Measurements from ENCODE around the gene E4F1.
A peak's percentile ranks its signal among the peaks of the same experiment; 100 is the strongest.
"Not testable (repeated sequence)": the region's sequence is repeated elsewhere in the genome, so short reads cannot be mapped to it uniquely, and the experiment has no call there.

The E4F1 gene

DNA sequence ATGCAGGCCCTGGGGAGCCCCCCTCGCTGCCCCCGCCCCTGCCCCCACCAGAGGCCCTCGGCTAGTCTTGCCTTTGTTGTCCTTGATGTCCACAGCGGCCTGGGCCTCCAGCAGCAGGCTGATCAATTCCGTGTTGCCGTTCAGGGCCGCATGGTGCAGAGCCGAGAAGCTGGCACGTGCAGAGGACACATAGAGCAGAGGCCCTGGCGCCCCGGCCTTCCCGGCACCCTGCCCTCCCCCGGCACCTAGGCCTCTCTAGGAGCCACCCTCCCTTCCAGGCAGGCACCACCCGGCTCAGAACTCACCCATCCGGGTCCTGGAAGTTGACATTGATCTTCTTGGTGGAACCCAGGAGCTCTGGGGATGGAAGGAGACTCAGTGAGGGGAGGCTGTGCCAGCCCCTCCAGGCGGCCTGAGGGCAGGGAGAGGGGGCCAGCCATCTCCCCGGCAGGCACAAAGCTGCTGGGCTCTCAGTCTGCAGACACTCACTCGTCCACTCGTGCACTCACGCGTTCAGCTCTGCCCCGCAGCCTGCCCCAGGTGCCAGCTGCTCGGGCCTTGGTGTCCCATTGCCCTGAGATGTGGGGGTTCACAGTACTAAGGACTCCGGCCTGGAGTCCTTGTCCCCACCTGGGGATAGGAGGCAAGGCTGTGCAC lies 33.3 kb upstream of the E4F1 start:
- DNase-seq, result no peak

DNA sequence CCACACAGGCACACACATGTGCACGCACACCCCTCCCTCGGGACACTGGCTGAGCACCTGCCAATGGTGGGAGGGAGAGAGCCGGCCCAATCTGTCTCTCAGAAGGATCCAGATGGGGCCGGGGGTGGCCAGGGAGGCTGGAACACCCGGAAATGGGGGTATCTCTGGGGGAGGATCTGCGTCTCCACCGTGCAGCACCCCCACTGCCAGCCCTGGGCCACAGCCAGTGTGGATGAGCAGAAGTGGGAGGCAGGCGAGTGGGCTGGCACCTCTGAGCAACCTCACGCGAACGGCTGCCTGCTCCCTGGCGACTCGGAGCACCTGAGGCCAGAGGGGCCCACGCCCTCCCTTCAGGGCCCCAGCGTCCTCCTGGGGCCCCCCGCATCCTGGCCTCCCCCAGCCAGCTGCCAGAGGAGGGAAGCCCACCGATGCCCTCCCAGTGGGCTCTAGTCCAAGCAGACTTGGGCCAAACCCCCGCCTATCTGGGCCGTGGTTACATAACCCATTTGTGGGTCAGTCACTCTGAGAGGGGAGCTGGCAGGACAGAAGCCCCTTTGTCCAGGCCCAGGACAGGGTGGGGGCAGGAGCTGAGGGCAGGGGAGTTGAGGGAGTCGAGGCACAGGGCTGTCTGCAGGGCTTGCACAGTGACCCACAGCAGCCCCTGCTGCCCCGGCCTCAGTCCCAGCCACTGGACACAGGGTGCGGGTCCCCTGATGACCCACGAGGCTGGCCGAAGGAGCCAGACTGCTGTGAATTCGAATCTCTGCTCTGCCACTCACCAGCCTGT lies 32.5 kb upstream of the E4F1 start:
- DNase-seq, result no peak

DNA sequence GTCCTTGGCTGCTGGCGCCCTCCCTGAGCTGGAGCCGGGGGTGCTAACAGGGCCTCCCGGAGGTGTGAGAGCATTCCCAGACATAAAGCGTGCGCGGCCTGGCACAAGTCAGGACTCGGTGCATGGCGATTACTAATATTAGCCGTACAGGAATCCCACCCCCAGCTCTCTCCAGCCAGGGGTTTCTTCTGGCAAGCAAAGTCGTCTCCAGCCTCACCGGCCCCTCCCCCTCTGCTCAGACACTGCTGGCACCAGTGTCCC lies 32.0 kb upstream of the E4F1 start:
- DNase-seq, result no peak

DNA sequence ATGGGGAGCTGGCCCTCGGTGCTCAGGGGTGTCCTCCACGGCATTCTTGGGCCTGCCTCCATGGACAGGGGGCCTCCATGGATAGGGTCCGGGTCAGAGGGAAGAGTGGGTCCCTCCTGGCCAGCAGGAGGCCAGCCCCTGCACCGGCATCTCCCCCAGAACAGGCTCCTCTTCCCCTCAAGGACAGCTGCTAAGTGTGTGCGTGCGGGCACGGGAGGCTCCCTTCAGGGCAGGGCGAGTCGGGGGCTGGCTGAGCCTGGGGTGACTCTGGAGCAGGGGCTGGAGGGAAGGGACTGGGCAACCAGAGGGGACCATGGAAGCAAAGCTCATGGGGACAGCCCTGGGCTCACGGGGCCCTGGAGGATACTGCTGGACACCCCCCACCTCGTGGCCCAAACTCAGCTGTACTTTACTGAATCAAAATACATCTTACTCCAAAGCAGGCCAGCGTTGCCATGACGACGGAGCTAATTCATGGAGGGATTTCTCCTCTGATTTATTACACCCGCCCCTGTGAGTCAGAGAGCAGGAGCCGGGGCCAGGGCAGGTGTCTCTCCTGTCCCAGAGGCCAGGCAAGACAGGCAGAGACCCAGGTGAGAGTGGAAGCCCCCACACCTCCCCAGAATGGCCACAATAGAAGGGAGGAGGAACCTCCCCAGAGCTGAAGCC lies 29.1 kb upstream of the E4F1 start:
- no peak for DNase-seq

DNA sequence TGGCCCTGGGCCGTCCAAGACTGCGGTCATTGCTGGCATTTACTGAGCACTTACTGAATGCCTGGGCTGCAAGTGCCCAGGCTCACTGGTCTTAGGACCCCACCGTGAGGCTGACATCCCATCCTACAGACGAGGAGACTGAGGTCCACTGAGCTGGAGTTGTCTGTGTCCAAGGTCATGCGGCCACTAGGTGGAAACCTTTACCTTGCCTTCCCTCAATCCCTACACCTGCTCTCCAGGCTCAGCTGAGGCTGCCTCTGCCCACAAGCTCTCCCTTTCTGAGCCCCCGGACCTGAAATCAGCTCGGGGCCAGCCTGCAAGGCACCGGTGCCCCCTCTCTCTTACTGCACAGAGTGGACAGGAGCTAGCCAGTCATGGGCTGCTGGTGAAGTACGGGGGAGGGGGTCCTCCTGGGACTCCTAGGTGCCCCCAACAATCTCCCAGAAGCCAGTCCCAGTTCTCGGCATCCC lies 28.5 kb upstream of the E4F1 start:
- peak; percentile 66 to 80 for DNase-seq

DNA sequence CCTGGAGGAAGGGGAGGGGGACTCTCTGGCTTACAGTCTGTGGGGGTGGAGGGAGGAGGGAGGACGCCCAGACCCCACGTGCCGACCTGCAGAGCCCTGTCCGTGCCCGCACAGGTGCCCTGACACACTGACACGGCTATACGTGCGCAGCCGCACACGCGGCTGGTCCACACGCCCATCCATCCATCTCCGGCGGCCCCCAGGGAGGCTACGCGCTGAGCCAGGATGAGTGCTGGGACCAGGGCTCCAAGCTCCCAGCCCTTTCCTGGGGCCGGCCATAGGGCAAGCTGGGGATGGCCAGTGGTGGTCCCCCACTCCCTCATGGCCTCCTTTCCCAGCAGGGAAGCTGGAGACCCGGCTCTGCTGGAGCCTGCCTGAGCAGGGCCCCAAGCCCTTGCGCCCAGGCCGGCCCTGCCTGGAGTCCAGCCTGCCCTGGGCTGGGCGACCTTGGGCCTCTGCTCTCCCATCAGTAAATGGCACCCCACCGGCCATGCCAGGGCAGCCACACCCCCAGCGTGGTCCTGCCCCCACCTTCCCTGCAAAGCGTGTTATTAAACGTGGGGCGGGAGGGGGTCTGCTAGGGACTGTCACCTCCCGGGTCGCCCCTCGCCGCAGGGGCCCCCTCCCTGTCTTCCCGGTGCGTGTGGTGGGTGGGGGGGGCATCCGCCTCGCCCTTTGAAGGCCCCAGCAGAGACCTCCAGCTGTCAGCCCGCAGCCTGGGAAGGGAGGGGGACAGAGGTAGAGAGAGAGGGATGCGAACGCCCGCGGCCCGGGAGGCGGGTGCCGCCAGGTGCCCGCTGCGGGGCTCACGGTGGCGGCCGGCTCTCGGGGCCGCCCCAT lies 27.8 kb upstream of the E4F1 start:
- no peak for DNase-seq

DNA sequence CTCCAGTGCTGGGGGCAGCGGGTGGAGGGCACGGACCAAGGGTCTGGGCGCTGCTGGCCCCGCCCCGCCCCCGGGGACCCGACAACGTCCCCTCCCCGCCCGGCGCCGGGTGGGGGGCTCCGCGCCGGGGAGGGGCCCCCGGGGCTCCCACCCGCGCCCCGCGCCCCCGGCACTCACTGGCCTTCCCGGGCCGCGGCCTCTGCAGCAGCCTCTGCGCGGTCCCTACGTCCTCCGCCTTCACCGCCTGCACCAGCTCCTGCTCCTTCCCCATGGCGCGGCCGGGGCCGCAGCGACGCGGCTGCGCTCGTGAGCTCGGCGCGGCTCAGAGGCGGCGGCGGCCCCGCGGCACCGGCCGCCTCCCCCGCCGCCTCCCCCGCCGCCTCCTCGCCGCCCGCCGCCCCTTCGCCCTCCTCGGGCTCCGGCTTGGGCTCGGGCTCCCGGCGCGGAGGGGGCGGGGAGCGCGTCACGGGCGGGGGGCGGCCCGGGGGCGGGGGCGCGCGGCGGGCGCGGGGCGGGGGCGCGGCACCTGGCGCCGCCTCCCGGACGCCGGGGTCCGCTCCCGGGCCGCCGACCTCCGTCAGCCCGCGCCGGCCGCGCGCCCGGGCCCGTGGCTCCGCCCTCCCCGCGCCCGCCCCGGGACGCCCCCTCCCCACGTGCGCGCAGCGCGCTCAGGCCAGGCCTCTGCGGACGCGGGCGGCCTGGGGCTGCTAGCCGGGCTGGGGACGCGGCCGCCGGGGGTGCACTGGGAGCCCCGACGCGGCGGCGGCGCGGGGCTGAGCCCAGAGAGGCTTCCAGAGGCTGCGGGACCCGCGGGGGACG lies 27.0 kb upstream of the E4F1 start, which contains the start of gene CASKIN1:
CASKIN1 (minus strand) TSS at position 444 of the 819 bp plus-strand sequence; CDS start at position 271, 173 bp downstream.
- no peak for DNase-seq

DNA sequence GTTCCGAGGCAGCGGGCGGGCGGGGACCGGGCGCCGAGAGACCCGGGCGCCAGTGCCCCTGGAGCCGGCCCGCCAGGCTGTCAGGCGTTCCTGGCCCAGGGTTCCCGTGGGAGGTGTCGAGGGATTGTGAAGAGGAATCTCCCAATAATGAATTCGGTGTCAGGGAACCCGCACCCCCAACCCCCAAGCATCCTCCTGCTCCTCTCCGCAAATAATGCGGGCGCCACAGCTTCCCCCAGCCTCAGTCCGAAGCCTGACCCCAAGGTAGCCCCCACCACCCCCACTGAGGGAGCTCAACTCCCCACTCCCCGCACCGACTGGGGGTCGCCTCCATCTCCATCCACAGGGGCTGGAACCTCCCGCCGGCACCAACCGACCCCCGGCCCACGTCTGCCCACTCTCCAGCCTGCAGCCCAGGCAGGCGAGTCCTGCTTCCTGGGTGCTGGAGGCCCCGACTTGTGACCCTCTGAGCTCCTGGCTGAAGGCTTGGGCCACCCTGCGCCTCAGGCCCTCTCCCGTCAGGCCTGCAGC lies 26.3 kb upstream of the E4F1 start:
- DNase-seq, result no peak

DNA sequence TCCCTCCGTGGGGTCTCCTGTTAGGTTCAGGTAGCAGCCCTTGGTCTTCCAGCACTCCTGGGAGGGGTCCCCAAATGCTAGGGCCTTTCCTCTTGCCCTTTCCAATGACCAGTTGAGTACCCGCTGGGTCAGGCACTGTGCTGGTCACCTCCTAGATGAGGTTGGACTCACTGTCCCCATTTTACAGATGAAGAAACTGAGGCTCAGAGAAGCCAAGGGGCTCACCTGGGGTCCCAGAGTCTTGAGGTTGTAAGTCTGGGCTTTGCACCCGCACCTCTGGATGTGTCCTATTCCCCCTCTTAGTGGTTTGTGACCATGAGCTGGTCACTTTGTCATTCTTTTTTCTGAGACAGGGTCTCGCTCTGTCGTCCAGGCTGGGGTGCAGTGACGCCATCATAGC lies 25.6 kb upstream of the E4F1 start:
- no peak for DNase-seq

DNA sequence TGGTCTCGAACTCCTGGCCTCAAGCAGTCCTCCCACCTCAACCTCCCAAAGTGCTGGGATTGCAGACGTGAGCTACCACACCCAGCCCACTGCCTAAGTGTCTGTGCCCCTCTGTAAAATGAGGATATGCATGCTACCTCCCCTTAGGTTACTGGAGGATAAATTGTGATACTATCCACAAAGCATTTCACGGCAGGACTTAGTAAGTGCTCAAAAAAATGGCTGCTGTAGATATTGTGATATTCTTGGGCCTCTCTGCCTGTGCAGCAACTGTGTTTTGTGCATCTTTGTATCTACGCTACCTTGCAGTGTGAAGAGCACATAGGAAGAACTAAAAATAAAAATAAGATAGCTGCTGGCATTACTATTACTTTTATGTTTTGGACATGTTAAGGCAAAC lies 25.1 kb upstream of the E4F1 start:
- no peak for DNase-seq

DNA sequence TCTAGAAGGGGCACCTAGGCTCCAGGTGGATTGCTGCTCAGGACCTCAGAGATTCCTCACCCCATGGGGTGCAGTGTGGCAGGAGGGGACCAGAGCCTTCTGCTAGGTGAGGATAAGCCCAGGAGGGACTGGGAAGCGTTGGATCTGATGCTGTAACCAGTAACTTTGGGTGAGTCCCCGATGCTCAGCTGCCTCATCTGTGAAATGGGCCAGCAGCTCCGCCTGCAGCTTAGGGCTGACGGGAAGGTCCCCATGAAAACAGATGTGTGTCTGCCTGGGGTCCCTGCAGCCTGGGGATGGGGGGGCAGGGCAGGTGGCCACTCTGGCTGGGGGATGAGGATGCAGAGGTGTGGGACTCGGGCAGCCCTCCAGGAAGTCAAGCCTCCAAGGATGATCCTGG lies 24.3 kb upstream of the E4F1 start:
- no peak for DNase-seq

DNA sequence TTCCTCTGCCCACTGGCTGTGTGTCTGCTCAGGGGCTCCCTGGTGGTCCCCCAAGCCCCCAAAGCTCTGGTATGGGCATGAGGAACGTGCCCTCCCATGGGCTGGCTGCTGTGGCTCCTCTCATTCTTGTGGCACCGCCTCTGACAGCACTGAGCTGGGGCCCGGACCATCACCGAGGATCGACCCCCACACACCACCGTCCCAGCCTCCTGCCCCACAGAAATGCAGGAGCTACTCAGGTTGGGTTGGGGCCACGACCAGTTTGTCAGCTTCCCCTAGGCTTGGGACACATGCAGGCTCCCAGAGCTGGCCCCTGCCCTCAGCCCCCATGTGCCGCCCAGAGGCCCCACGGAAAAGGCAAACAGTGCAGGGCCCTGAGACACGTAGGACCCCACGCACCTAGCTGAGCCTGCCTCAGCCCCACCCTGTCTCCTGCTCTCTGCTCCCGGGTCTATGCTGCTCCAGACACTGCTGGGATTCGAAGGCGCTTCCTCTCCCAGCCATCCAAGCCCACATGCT lies 23.7 kb upstream of the E4F1 start:
- DNase-seq, result no peak

DNA sequence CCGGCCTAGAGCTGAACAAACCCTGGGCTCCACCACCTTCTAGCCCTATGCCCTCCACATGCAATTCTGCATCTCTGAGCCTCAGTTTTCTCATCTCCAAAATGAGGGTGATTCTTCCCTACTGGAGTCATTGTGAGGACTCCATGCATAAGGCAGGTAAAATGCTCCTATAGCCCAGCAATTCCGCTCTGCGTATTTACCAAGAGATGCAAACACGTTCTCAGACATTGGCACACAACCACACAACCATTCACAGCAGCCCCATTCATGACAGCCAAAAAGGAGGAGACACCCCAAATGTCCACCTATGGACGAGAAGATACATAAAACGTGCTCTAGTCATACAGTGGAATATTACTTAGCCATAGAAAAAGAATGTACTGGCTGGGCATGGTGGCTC lies 23.1 kb upstream of the E4F1 start:
- no peak for DNase-seq

DNA sequence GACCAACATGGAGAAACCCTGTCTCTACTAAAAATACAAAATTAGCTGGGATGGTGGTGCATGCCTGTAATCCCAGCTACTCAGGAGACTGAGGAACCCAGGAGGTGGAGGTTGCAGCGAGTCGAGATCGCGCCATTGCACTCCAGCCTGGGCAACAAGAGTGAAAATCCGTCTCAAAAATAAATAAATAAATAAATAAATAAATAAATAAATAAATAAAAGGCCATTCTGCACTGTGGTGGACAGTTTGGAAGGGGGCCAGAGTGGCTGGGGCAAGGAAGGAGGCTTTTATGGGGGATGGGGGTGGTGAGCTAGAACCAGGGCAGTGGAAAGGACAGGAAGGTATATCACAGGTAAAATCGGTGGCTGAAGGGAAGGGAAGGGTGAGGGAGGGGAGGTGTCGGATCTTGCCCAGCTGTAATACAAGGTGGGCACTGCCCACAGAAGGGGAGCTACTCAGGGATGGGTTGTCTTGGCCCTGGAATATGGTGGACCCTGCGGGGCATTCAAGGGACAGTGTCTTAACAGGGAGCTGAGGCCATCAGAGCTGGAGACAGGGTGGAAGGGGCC lies 20.2 kb upstream of the E4F1 start:
- not testable (repeated sequence) for DNase-seq

DNA sequence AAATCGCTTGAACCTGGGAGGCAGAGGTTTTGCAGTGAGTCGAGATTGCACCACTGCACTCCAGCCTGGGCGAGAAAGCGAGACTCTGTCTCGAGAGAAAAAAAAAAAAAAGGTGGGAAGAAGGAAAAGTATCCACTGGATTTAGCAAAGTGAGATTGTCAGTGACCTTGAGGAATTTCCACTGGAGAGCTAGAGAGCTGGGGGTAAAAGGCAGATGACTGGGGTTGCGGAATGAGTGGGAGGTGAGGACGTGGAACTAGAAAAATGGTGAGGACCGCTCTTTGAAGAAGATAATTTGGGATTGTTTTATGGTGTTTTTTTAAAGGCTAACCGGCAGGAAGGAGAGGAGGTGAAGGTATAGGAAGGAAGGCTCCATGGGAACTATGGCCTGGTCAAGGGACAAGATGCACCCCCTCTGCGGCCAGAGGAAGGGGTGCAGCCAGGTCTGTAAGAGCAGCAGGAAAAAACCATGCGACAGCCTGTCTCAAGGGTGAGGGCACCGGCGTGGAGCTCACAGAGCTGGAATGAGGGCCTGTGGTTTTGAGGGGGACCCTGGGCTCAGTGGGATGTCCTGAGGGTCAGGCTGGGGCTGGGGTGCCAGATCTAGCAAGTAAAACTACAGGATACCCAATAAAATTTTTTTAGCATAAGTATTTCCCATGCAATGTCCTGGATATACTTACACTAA lies 18.8 kb upstream of the E4F1 start:
- no peak for DNase-seq

DNA sequence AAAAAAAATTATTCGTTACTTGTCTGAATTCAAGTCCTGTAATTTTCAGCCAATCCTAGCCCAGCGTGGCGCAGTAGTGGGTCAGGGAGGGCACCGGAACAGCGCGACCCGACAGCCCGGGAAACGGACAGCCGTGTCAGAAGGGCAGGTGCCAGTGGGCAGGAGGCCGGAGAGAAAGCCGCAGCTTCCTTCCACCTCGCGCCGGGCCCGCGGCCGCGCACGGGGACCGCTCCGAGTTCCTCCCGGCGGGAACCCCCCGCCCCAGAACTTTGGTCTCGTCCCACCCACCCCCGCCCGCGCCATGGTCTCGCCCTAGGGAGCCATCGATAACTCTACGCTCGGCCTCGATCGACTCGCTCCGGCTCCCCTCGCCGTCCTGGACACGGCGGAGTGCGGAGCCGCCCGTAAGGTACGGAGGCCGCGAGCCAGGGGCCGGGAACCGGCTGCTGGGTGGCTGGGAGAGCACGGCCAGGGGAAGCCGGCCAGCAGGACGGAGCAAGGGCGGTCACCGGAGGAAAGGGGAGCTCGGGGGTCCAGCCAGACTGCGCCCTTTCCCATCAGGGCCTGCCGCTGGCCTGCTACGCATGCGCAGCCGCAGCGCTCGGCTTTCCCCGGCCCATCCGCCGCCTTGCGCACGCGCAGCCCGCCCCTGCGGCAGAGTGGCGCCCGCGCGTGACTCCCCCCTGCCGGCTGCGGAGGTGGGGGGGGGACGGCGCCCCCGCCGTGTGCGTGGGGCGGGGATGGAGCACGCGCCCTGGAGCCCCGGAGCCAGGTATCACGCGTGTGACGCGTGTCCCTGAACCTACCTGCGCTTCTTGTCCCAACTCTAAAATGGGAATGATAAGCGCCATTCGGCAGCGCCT lies 18.1 kb upstream of the E4F1 start, which contains the start of gene MLST8:
MLST8 (plus strand) TSS at position 351 of the 863 bp plus-strand sequence. CDS start 632 bp downstream, outside the sequence.
- peak; percentile 73 to 75 for DNase-seq

DNA sequence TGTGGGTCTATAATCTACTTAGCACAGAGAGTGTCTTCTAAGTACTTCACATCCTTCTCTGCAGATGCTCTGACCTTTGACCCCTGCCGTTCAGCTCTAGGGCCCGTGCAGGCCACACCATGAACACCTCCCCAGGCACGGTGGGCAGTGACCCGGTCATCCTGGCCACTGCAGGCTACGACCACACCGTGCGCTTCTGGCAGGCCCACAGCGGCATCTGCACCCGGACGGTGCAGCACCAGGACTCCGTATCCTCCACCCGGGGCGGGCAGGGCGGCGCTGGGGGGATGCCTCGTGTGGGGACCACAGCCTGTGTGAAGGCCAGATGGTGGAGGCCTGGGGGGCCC lies 17.5 kb upstream of the E4F1 start:
- DNase-seq, result no peak

DNA sequence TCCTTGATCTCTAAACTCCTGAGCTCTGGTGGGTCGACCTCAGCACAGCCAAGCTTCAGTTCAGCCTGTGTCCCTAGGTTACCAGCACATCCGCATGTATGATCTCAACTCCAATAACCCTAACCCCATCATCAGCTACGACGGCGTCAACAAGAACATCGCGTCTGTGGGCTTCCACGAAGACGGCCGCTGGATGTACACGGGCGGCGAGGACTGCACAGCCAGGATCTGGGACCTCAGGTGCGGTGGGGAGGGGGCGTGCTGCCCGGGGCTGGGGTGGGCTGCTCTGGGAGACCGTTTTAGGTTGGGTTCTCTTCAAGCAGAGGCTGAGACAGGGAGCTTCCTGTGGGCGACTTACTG lies 17.0 kb upstream of the E4F1 start:
- no peak for DNase-seq

DNA sequence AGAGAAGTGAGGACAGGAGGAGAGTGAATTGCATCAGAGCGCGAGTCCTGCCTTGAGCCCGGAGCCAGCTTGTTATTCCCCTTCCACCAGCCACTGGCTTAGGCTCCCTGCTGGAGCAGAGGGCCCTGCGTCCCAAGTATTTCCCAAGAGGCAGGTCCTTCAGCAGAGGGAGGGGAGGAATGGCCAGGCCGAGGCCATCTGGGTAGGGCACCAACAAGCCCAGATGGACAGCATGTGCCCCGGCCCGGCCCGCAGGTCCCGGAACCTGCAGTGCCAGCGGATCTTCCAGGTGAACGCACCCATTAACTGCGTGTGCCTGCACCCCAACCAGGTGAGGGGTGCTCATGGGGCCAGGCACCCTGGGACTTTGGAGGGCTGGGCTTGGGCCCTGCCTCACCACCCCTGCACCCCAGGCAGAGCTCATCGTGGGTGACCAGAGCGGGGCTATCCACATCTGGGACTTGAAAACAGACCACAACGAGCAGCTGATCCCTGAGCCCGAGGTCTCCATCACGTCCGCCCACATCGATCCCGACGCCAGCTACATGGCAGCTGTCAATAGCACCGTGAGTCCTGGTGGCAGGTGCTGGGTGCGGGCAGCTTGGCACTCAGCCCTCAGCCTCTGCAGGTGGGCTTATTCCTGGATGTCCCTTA lies 16.5 kb upstream of the E4F1 start:
- DNase-seq, result peak; percentile 34 to 39

All from SHP77 (cell line).